HG02623 (cell line): ENCODE measurements around the gene ZNF91.
"Not testable (repeated sequence)": the region's sequence is repeated elsewhere in the genome, so short reads cannot be mapped to it uniquely, and the experiment has no call there.

Experiments used
- ATAC-seq: cut with Tn5 transposase; IDR thresholded peaks from one replicate; pipeline ENCODE4 v1.9.1; 2021; ENCODE audit warnings: moderate library complexity; ENCODE audit not compliant: unreplicated experiment

ZNF91 gene

DNA sequence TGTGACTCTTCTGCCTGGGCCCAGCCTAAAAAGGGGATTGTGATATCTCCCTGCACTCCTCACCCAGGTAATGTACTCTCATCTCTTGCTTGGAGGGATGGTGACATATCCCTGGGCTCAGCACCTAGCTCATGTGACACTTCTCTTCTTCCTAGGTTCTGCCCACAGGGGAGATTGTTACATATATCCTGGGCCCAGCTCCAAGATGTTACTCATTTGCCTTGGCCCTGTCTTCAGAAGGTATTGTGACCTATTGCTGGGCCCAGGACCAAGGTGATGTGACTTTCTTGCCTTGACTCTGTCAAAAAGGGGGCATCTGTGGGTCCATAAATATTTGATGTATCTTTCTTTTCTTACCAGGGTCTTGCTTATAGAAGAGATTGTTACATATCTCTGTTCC lies 73.9 kb downstream of the ZNF91 start:
- not testable (repeated sequence) for ATAC-seq

DNA sequence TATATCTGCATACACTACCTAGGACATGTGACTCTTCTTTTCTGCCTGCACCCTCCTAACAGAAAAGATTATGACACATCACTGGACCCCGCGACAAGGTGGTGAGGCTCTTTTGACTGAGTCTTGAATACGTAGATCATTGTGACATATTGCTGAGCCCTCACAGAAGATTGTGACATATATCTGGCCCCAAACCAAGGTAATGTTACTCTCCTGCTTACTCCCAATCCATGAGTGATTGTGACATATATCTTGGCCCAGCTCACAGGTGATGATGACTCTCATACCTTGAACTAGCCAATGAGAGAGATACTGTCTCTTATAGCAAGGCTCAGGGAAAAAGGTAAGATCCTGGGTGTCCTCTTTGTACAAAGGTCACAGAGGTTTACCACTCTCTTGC lies 75.7 kb downstream of the ZNF91 start:
- not testable (repeated sequence) for ATAC-seq

DNA sequence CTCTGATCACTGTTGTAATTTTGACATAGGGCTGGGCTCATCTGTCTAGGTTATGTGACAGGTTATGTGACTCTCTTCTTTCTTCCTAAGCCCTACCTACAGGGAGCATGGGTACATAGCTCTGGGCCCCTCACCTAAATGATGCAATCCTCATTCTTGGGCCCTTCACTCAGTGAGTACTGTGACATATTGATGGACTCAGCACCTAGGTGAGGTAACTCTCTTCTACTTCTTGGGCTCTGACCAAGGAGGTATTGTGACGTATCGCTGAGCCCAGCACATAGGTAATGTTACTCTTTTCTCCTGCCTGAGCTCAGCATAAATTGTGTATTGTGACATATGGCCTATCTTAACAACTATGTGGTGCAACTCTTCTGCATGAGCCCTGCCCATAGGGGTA lies 76.3 kb downstream of the ZNF91 start:
- ATAC-seq: not testable (repeated sequence)

DNA sequence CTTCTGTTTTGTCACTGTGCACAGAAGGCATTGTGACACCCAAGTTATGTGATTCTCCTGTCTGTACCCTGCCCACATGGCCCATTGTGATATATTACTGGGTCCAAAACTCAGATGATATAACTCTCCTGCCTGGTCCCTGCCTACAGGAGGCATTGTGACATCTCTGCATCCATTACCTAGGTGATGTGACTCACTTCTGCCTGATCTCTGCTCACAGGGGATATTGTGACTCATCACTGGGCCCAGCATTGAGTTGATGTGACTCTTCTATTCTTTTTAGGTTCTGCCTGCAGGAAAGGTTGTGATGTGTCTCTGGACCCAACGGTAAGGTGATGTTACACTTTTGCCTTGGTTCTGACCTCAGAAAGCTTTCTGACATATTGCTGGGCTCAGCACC lies 77.1 kb downstream of the ZNF91 start:
- no peak for ATAC-seq

DNA sequence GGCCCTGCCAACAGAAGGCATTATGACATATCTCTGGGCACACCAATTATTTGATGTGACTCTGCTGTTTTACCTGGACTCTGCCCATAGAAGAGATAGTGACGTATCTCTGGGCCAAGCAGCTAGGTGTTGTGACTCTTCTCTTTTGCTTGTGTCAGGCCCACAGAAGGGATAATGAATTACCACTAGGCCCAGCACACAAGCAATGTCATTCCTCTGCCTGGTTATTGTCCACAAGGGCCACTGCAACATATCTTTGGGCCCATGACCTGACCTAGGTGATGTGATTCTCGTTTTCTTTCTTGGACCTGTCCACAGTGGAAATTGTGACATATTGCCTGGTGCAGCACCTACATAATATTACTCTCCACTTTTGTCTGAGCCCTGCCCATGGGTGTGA lies 80.0 kb downstream of the ZNF91 start:
- no peak for ATAC-seq

DNA sequence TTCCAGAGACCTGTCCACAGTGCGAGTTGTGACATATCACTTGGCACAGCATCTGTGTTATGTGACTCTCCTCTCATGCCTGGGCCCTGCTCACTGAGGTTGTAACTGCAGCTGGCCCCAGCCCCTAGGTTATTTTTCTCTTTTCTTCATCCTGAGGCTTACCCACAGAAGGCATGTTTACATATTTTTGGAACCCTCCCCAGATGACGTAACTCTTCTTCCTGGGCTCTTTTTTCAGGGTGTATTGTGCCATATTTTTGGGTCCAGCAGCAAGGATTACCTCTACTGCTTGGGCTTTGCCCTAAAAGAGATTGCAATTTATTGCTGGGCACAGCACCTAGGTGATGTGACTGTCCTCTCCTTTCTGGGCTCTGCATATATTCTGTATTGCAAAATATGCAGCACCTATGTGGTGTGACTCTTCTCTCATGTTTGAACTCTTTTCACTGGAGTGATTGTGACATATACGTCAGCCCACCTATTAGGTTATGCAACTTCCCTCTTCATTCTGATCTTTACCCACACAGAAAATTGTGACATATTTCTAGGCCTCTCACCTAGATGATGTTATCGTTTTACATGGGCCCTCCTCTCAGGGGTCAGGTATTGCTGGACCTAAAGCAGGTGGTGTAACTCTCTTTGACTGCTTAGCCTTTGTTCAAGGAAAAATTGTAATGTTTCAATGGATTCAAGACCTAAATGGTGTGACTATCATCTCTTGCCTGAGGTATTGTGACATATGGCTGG lies 80.6 kb downstream of the ZNF91 start:
- no peak for ATAC-seq

DNA sequence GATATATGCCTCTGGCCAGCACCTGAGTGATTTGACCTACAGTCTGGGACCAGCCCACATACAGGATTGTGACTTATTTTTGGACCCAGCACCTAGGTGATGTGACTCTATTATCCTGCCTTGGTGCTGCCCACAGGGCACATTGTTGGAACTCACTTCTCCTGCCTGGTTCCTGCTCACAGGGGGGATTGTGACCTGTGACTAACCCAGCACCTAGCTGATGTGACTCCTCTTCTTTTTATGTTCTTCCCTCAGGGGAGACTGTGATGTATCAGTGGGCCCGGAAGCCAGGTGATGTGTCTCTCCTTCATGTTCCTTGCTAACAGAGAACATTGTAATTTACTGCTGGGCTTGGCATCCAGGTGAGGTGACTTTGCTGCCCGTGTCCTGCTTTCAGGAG lies 82.1 kb downstream of the ZNF91 start:
- no peak for ATAC-seq

DNA sequence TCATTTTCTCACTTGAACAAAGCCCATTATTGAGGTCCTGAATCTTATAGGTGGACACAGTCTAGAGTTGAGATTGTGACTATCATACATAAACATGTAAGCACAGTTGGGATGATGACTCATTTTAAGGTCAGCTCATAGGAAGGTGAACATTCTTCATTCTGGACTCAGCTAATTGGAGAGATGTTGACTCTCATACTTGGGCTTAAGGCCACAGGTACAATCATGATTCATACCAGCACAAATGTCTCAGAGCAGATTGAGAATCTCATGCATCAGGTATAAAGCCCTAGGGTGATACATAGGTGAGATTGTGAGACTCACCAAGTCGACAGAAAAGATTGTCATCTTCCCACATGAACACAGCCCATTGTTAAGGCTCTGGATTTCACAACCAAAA lies 82.8 kb downstream of the ZNF91 start:
- no peak for ATAC-seq

DNA sequence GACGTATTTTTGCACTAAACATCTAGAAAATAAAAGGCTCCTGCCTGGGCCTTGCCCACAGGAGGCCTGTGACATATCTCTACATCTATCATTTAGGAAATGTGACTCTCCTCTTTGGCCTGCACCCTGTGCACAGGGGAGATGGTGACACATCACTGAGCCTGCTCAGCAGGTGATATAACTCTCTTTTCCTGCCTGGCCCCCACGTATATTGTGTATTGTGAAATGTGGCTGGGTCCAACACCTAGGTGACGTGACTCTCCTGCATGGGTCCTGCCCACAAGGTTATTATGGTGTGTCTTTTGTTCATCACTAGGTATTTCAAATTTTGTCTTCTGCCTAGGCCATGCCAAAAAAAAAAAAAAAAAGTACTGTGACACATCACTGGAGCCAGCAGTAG lies 83.7 kb downstream of the ZNF91 start:
- ATAC-seq: no peak

DNA sequence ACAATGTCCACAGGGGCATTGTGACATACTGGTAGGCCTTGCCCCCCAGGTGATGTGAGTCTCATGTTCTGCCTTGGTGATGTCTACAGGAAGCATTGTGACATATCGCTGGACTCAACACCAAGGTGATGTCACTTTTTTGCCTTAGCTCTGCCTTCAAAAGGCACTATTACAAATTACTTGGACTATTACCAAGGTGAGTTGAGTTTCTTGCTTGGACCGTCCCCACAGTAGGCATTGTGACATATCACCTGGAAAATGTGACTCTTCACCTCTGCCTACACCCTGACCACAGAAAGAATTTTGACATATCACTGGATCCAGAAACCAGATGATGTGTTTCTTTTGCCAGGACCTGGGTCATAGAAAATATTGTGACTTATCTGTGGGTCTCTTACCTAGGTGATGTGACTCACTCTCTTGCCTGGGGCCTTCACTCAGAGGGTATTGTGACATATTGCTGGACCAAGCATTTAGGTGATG lies 84.5 kb downstream of the ZNF91 start:
- no peak for ATAC-seq

DNA sequence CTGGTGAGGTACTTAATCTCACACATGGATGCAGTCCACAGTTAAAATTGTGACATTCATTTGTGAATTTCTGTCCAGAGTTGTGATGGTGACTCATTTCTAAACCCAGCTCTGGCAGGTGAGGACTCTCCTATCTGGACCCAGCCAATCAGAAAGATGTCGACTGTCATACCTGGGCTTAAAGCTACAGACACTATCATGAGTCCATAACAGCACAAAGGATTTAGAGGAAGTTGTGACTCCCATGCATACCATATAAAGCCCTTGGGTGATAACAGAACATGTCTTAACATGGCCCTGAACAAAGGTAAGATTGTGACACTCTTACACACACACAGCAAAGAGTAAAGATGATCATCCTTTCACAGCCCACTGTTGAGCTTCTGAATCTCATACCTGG lies 85.3 kb downstream of the ZNF91 start:
- ATAC-seq: no peak

DNA sequence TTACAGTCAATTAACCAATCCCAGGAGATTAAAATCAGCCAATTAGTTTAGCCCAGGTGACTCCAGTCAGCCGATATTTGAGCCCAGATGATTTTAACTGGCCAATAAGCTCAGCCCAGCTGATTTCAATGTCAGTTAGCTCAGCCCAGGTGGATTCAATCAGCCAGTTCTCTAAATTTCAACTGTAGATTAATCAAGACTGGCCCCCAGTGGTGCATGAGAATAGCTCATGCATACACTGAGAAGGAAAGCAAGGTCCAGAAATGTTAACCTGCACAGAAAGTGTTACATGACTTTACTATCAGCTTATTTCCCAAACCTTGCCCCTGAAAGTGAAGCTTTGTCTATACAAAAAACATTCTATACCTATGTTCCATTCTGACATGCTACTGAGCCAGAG lies 89.7 kb downstream of the ZNF91 start:
- no peak for ATAC-seq

DNA sequence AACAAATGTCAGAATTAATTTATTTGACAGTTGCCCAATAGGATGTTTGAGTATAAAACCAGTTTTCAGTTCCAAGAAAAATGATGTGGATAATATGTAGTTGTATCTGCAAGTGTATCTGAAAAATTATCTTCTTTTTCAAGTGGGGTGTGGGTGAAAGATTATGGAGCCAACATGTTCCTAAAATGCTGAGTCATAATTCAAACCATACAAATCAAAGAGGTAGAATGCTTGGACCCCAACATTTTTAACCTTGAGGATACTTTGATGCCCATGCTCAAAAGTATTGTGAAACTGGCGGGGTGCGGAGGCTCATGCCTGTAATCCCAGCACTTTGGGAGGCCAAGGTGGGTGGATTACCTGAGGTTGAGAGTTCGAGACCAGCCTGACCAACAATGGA lies 91.0 kb downstream of the ZNF91 start:
- no peak for ATAC-seq

DNA sequence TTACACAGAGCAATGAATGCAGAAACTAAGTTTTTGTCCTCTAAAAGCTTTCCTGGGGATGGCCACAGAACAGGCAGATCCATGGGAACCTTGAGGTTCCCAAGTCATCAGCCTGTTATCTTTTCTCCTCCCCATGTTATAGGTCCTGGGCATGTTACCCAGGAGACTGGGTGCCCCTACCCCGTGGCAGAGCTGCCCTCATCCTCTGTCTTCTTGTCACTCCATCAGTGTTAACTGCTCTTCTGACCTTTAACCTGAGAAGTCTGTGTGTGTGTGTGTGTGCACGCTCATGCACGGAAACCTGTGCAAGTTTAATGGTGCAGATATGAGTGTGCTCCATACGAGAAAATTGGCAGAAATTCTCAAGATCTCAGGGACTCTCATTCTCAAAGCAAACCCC lies 101.1 kb downstream of the ZNF91 start:
- ATAC-seq: no peak

DNA sequence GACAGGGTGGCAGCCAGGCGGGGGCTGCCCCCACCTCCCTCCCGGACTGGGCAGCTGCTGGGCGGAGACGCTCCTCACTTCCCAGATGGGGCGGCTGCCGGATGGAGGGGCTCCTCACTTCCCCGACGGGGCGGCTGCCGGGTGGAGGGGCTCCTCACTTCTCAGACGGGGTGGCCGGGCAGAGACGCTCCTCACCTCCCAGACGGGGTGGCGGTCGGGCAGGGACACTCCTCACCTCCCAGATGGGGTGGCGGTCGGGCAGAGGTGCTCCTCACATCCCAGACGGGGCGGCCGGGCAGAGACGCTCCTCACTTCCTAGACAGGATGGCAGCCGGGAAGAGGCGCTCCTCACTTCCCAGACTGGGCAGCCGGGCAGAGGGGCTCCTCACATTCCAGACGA lies 105.3 kb downstream of the ZNF91 start:
- ATAC-seq: not testable (repeated sequence)
